ENCODE data around the gene PDE4B.

PDE4B gene

DNA sequence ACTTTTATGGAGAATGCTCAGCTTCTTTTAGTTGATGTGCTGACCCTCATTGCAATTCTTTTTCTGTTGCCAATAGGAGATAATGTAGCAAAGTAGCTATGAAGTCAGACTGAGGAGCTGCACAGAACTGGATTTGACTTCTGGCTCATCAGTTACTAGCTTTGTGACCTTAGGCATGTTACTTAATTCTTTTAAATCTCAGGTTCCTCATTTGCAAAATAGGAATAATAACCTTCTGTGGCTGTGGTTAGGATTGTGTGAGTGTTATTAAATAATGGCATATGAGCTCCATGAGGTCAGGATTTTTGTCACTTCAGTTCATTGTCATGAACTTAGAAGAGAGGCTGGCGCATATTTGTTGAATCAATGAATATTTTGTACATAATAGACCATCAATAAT, 503.7 kb downstream of the PDE4B start:
- TF ChIP-seq, protein P1, sequence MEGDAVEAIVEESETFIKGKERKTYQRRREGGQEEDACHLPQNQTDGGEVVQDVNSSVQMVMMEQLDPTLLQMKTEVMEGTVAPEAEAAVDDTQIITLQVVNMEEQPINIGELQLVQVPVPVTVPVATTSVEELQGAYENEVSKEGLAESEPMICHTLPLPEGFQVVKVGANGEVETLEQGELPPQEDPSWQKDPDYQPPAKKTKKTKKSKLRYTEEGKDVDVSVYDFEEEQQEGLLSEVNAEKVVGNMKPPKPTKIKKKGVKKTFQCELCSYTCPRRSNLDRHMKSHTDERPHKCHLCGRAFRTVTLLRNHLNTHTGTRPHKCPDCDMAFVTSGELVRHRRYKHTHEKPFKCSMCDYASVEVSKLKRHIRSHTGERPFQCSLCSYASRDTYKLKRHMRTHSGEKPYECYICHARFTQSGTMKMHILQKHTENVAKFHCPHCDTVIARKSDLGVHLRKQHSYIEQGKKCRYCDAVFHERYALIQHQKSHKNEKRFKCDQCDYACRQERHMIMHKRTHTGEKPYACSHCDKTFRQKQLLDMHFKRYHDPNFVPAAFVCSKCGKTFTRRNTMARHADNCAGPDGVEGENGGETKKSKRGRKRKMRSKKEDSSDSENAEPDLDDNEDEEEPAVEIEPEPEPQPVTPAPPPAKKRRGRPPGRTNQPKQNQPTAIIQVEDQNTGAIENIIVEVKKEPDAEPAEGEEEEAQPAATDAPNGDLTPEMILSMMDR (IDR thresholded peaks at IDR 0.05; ENCODE audit: control insufficient read depth, extremely low read depth, insufficient read depth) = no peak
- no peak for DNase-seq (ENCODE audit: low read depth)
- no peak overlapping the region for H3K4me3 ChIP-seq (ENCODE audit: low read depth, low read length)

DNA sequence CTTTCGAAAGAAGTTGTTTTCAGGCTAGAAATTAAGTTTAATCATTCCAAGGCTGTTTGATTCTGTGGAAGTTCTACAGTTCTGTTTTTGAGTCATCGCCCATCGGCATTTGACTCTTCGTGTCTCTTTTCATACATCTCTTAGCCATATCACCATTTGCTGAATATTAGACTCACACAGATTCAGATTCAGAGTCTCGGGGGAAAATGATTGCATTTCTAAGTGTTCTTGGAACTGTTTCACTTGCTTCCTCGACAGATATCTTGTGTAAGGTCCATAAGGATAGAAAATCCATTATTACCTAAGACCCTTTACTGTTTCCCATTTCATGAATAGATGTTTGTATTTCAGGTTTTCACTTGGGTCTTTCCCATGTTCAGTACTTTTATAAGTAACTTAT, 504.3 kb downstream of the PDE4B start:
- no peak for DNase-seq (ENCODE audit: low read depth)

GRCh38 chr1:66298464-66298863, 505.8 kb downstream of the PDE4B start:
- no peak overlapping the region for H3K4me3 ChIP-seq (ENCODE audit: low read depth, low read length)
- TF ChIP-seq, protein P1 (IDR thresholded peaks at IDR 0.05; ENCODE audit: control insufficient read depth, extremely low read depth, insufficient read depth) = no peak
- DNase-seq (ENCODE audit: low read depth) = peak; percentile 67

More for the DNA sequence above, 504.3 kb downstream of the PDE4B start:
- no peak overlapping the region for H3K4me3 ChIP-seq (ENCODE audit: low read depth, low read length)
- TF ChIP-seq, protein P1 (IDR thresholded peaks at IDR 0.05; ENCODE audit: control insufficient read depth, extremely low read depth, insufficient read depth) = no peak

DNA sequence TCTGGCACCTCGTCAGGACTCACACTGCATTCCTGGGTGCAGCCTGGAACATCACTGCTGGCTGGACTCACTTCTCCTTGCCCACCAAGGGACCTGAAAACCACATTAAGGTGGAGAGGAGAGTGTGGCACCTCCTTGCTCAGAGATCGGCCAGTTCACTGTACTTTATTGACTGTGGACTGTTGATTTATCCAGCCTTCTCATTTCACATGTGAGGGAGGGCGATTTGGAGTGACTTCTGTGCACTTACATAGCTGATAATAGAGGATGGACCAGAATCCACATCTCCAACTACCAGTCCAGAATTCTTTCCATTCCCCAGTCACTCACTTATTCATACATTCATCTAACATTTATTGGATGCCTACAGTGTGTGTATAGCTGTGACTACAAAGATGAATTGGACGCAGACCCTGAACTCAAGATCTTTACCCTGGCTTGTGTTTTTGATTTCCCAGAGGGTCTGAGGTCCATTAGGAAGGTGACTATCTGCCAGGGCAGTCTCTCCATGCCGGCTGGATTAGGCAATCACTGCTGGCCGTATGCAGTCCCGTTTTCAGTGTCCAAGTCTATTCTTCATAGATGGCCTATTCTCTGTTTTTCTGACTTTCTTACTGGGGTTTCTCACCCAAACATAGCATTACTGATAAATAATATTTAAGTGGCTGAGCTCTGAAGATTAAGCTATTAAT, 507.7 kb downstream of the PDE4B start:
- H3K4me3 ChIP-seq (ENCODE audit: low read depth, low read length) = no peak overlapping the region
- TF ChIP-seq, protein P1 (IDR thresholded peaks at IDR 0.05; ENCODE audit: control insufficient read depth, extremely low read depth, insufficient read depth) = no peak

GRCh38 chr1:66300972-66301451, 508.3 kb downstream of the PDE4B start:
- DNase-seq (ENCODE audit: low read depth) = no peak
- no peak overlapping the region for H3K4me3 ChIP-seq (ENCODE audit: low read depth, low read length)
- TF ChIP-seq, protein P1 (IDR thresholded peaks at IDR 0.05; ENCODE audit: control insufficient read depth, extremely low read depth, insufficient read depth) = no peak

More for the DNA sequence above, 507.7 kb downstream of the PDE4B start:
- no peak for DNase-seq (ENCODE audit: low read depth)

- TF ChIP-seq, protein P1 (IDR thresholded peaks at IDR 0.05; ENCODE audit: control insufficient read depth, extremely low read depth, insufficient read depth) = no peak
- H3K4me3 ChIP-seq (ENCODE audit: low read depth, low read length) = no peak overlapping the region
- DNase-seq (ENCODE audit: low read depth) = no peak
Observed at GRCh38 chr1:66302184-66302742, 509.6 kb downstream of the PDE4B start.

All from LNCaP clone FGC (cell line).